ENCODE data around the gene GALNT9. TPM values are rescaled to one million over a fixed set of nuclear protein-coding genes. Genes with fewer than 3 reads are reported as not detected.
"Not testable (repeated sequence)": the region's sequence is repeated elsewhere in the genome, so short reads cannot be mapped to it uniquely, and the experiment has no call there.

Gene GALNT9
- total RNA-seq, 1 experiment from 2014 or later: not detected

- DNase-seq (ENCODE audit: low read depth, low spot score): no peak
- in situ Hi-C loops (cut with HindIII; ENCODE audit: low pct_unique_long_range_greater_than_20kb, low sequenced_read_pairs): no loop called here
These were observed 75.5 kb downstream of the GALNT9 start for GRCh38 chr12:132253698-132254480.

- in situ Hi-C loops (cut with HindIII; ENCODE audit: low pct_unique_long_range_greater_than_20kb, low sequenced_read_pairs); DNase-seq (ENCODE audit: low read depth, low spot score): not testable (repeated sequence)
These were observed 76.4 kb downstream of the GALNT9 start for GRCh38 chr12:132252981-132253380.

- no peak for DNase-seq (ENCODE audit: low read depth, low spot score)
- in situ Hi-C loops (cut with HindIII; ENCODE audit: low pct_unique_long_range_greater_than_20kb, low sequenced_read_pairs): no loop called here
These were observed 77.5 kb downstream of the GALNT9 start for GRCh38 chr12:132251741-132252490.

GRCh38 chr12:132251310-132251709 is 78.1 kb downstream of the GALNT9 start:
- no peak for DNase-seq (ENCODE audit: low read depth, low spot score)
- in situ Hi-C loops (cut with HindIII; ENCODE audit: low pct_unique_long_range_greater_than_20kb, low sequenced_read_pairs): no loop called here

GRCh38 chr12:132250707-132251106 is 78.7 kb downstream of the GALNT9 start:
- in situ Hi-C loops (cut with HindIII; ENCODE audit: low pct_unique_long_range_greater_than_20kb, low sequenced_read_pairs): no loop called here

GRCh38 chr12:132249689-132250478 is 79.5 kb downstream of the GALNT9 start:
- in situ Hi-C loops (cut with HindIII; ENCODE audit: low pct_unique_long_range_greater_than_20kb, low sequenced_read_pairs): no loop called here
- DNase-seq (ENCODE audit: low read depth, low spot score): no peak

More at GRCh38 chr12:132250707-132251106, 78.7 kb downstream of the GALNT9 start:
- DNase-seq (ENCODE audit: low read depth, low spot score): no peak

GRCh38 chr12:132248453-132249167 is 80.8 kb downstream of the GALNT9 start:
- DNase-seq (ENCODE audit: low read depth, low spot score): no peak
- in situ Hi-C loops (cut with HindIII; ENCODE audit: low pct_unique_long_range_greater_than_20kb, low sequenced_read_pairs): no loop called here

- DNase-seq (ENCODE audit: low read depth, low spot score): no peak
- in situ Hi-C loops (cut with HindIII; ENCODE audit: low pct_unique_long_range_greater_than_20kb, low sequenced_read_pairs): no loop called here
These were observed 81.5 kb downstream of the GALNT9 start for GRCh38 chr12:132247718-132248452.

- in situ Hi-C loops (cut with HindIII; ENCODE audit: low pct_unique_long_range_greater_than_20kb, low sequenced_read_pairs): no loop called here
These were observed 82.2 kb downstream of the GALNT9 start for GRCh38 chr12:132246997-132247717.

GRCh38 chr12:132245521-132246101 is 83.8 kb downstream of the GALNT9 start:
- in situ Hi-C loops (cut with HindIII; ENCODE audit: low pct_unique_long_range_greater_than_20kb, low sequenced_read_pairs): no loop called here
- DNase-seq (ENCODE audit: low read depth, low spot score): no peak

More at GRCh38 chr12:132246997-132247717, 82.2 kb downstream of the GALNT9 start:
- no peak for DNase-seq (ENCODE audit: low read depth, low spot score)

GRCh38 chr12:132244724-132245295 is 84.6 kb downstream of the GALNT9 start:
- DNase-seq (ENCODE audit: low read depth, low spot score): no peak
- in situ Hi-C loops (cut with HindIII; ENCODE audit: low pct_unique_long_range_greater_than_20kb, low sequenced_read_pairs): no loop called here

- in situ Hi-C loops (cut with HindIII; ENCODE audit: low pct_unique_long_range_greater_than_20kb, low sequenced_read_pairs): no loop called here
These were observed 85.6 kb downstream of the GALNT9 start for GRCh38 chr12:132243596-132244310.

GRCh38 chr12:132243171-132243570 is 86.2 kb downstream of the GALNT9 start:
- DNase-seq (ENCODE audit: low read depth, low spot score); in situ Hi-C loops (cut with HindIII; ENCODE audit: low pct_unique_long_range_greater_than_20kb, low sequenced_read_pairs): not testable (repeated sequence)

More at GRCh38 chr12:132243596-132244310, 85.6 kb downstream of the GALNT9 start:
- no peak for DNase-seq (ENCODE audit: low read depth, low spot score)

- DNase-seq (ENCODE audit: low read depth, low spot score); in situ Hi-C loops (cut with HindIII; ENCODE audit: low pct_unique_long_range_greater_than_20kb, low sequenced_read_pairs): not testable (repeated sequence)
These were observed 88.8 kb downstream of the GALNT9 start for GRCh38 chr12:132240669-132241007.

Data from SK-MEL-5 (cell line).